ENCODE data around the gene CD248. TPM values are rescaled to one million over a fixed set of nuclear protein-coding genes. Genes with fewer than 3 reads are reported as not detected.
"Not testable (repeated sequence)": the region's sequence is repeated elsewhere in the genome, so short reads cannot be mapped to it uniquely, and the experiment has no call there.

CD248 gene
- total RNA-seq, 2 donors from 2014 or later = 0.33 to 0.40 TPM

- H3K9ac ChIP-seq (ENCODE audit: extremely low read depth, low read length, poor library complexity, severe bottlenecking) = peak overlapping the region; percentile 64
These were observed 4.8 kb downstream of the CD248 start for GRCh38 chr11:66311965-66312548.

GRCh38 chr11:66311470-66311964 lies 5.3 kb downstream of the CD248 start:
- Mint-ChIP-seq H3K27me3 (ENCODE audit: insufficient read depth) (peaks cover 33% of the 10 kb centered on the region), H3K36me3 (ENCODE audit: low read depth) (no peaks in the 10 kb centered on the region), H3K4me3 (peak overlapping the region; percentile 72), H3K4me1 (peaks cover 5% of the 10 kb centered on the region), H3K27ac (peak overlapping the region; percentile 95), H3K9me3 (no peaks in the 10 kb centered on the region)
- WGBS, 2 experiments (ENCODE audit: insufficient coverage in 1 of 2, insufficient read length in 1 of 2) = 25 to 31% methylated on average over 9 to 26 of the region's 26 CpGs
- no peak for DNase-seq
- H3K4me3 ChIP-seq (ENCODE audit: low read length) = peak overlapping the region; percentile 90
- H3K27ac ChIP-seq (ENCODE audit: low read depth, low read length) = peak overlapping the region; percentile 81
- peak; percentile 92 for TF ChIP-seq CTCF (conservative IDR thresholded peaks at IDR 0.05)
- H3K36me3 ChIP-seq (ENCODE audit: control insufficient read depth, insufficient read depth, low read length) = no peaks in the 10 kb centered on the region
- peaks cover 3% of the 10 kb centered on the region for H3K4me1 ChIP-seq (ENCODE audit: control insufficient read depth, insufficient read depth, low read length)
- no peaks in the 10 kb centered on the region for H3K9me3 ChIP-seq (ENCODE audit: control insufficient read depth, low read length)
- H3K9ac ChIP-seq (ENCODE audit: extremely low read depth, low read length, poor library complexity, severe bottlenecking) = peak overlapping the region; percentile 64
- H3K27me3 ChIP-seq (ENCODE audit: control insufficient read depth, insufficient read depth, low read length, poor library complexity, severe bottlenecking) = no peaks in the 10 kb centered on the region

More at GRCh38 chr11:66311965-66312548, 4.8 kb downstream of the CD248 start:
- H3K27ac ChIP-seq (ENCODE audit: low read depth, low read length) = peak overlapping the region; percentile 81
- Mint-ChIP-seq H3K4me3 (peak overlapping the region; percentile 72), H3K36me3 (ENCODE audit: low read depth) (no peaks in the 10 kb centered on the region), H3K4me1 (peaks cover 5% of the 10 kb centered on the region), H3K27ac (peak overlapping the region; percentile 95), H3K27me3 (ENCODE audit: insufficient read depth) (peaks cover 28% of the 10 kb centered on the region), H3K9me3 (no peaks in the 10 kb centered on the region)
- TF ChIP-seq CTCF (conservative IDR thresholded peaks at IDR 0.05) = no peak
- peaks cover 3% of the 10 kb centered on the region for H3K4me1 ChIP-seq (ENCODE audit: control insufficient read depth, insufficient read depth, low read length)
- no peaks in the 10 kb centered on the region for H3K27me3 ChIP-seq (ENCODE audit: control insufficient read depth, insufficient read depth, low read length, poor library complexity, severe bottlenecking)
- H3K36me3 ChIP-seq (ENCODE audit: control insufficient read depth, insufficient read depth, low read length) = no peaks in the 10 kb centered on the region
- 0% methylated on average over 11 to 44 of the region's 44 CpGs for WGBS, 2 experiments (ENCODE audit: insufficient coverage in 1 of 2, insufficient read length in 1 of 2)
- H3K4me3 ChIP-seq (ENCODE audit: low read length) = peak overlapping the region; percentile 90
- peak; percentile 96 for DNase-seq
- H3K9me3 ChIP-seq (ENCODE audit: control insufficient read depth, low read length) = no peaks in the 10 kb centered on the region

- not testable (repeated sequence) for H3K4me3 Mint-ChIP-seq
These were observed 5.9 kb downstream of the CD248 start for GRCh38 chr11:66310803-66311440.

More at GRCh38 chr11:66310803-66311440, 5.9 kb downstream of the CD248 start:
- H3K27ac ChIP-seq (ENCODE audit: low read depth, low read length); H3K36me3 ChIP-seq (ENCODE audit: control insufficient read depth, insufficient read depth, low read length); H3K27ac Mint-ChIP-seq; H3K9ac ChIP-seq (ENCODE audit: extremely low read depth, low read length, poor library complexity, severe bottlenecking); H3K4me3 ChIP-seq (ENCODE audit: low read length); H3K9me3 Mint-ChIP-seq; H3K4me1 ChIP-seq (ENCODE audit: control insufficient read depth, insufficient read depth, low read length); H3K36me3 Mint-ChIP-seq (ENCODE audit: low read depth); H3K9me3 ChIP-seq (ENCODE audit: control insufficient read depth, low read length); H3K4me1 Mint-ChIP-seq; H3K27me3 ChIP-seq (ENCODE audit: control insufficient read depth, insufficient read depth, low read length, poor library complexity, severe bottlenecking): not testable (repeated sequence)
- H3K27me3 Mint-ChIP-seq (ENCODE audit: insufficient read depth) = peaks cover 33% of the 10 kb centered on the region
- DNase-seq = peak; percentile 38
- 89 to 94% methylated on average over 17 to 18 of the region's 18 CpGs for WGBS, 2 experiments (ENCODE audit: insufficient coverage in 1 of 2, insufficient read length in 1 of 2)

Data from endodermal cell (in vitro differentiated cells).